DND-41 (cell line): ENCODE data around the gene SLC7A7.

Experiments used
- CTCF ChIP-seq: IDR thresholded peaks from 2 replicates; pipeline ENCODE4 v1.5.1; 2012; ENCODE audit warnings: borderline replicate concordance, low read length, moderate library complexity, mild to moderate bottlenecking; ENCODE audit not compliant: poor library complexity, severe bottlenecking; ENCODE audit errors: extremely low read depth
- EZH2 ChIP-seq: IDR thresholded peaks from 3 replicates; pipeline ENCODE4 v1.6.1; 2012; ENCODE audit warnings: borderline replicate concordance, low read depth, mild to moderate bottlenecking, moderate library complexity, low read length, inconsistent platforms; ENCODE audit not compliant: severe bottlenecking

GRCh38 chr14:22726012-22726411 is 89.2 kb downstream of the SLC7A7 start:
- TF ChIP-seq CTCF (no peak), EZH2 (no peak)
